ENCODE results near the gene TCEA2.
"Not testable (repeated sequence)": the region's sequence is repeated elsewhere in the genome, so short reads cannot be mapped to it uniquely, and the experiment has no call there.

The TCEA2 gene

DNA sequence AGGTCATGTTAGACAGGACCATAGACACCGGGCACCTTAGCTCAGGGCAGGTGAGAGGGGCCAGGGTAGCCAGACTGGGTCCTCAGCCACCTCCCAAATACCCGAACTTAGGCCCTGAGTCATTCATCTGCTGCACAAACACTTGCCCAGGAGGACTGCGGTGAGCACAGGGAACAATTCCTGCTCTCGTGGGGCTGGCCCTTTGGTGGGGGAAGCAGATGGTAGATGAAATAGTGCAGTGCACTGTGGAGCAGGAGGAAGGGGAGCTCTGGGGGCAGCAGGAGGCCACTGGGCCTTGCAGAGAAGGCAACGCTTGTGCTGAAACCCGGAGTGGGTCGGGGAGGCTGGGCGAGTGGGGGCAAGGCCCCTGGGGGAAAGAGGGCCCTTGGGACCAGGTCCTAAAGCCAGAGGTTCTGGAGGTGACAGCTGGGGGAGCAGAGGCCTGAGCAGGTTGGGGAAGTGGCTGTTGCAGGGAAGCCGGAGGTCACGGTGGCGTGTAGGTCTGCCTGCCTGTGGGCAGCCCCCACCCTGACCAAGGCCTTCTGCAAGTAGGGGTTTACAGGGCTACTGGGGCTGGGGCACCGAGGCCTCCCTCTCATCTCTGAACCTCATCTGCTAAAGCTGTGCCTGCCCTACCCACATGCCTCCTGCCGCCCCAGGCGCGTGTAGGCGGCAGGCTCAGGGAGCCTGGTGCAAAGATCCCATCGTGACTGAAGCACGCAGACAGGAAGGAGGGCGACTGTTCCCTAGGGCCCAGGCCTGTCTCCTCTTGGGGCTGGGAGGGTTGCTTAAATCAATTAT is 49.0 kb downstream of the TCEA2 start:
- no peak for DNase-seq

DNA sequence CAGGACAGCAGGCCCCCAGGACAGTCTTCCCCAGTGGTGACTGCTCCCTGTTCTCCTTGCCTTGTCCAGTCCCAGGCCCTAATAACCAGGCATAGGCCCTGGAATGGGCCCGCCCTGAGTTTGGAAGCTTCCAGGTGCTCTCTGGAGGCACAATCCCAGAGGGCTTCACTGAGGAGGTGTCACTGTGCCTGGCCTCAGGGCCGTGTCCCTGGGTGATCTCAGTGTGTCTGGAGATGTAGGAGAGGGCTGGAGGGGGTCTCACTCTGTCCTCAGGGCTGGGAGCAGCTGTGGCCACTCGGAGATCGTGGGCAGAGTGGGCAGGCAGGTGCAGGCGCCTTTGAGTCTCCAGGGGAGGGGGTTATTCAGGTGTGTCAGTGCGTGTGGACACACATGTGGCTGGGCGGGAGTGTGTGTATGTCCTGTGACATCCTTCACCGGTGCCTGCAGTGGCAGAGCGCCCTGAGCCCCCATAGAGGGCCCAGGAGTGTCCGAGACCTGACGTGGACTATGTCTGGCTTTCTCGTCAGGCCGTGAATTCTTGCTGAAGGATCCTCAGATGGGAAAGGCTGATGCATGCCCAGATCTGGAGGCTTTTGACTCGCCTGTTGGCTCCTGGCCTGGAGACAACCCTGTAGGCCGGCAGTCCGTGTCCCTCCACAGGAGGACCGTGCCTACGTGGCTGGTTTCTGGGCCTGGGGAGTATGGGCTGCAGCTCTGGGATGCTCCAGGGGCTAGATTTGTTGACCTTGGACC is 49.9 kb downstream of the TCEA2 start:
- DNase-seq = no peak

DNA sequence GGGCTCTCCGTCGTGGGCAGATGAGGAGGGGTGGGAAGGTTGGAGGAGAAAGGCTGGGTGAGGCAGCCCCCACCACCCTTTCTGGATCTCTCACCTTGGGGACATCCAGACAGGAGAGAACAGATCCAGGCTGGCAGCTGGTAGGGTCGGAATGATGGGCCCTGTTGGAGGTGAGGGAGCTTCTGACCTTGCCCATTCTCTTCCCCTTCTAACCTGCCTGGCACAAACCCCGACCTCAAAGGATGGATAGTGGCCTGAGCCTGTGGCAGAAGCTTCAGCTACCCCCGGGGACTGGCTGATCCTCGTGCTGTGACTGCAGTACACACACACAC is 50.4 kb downstream of the TCEA2 start:
- DNase-seq = no peak

DNA sequence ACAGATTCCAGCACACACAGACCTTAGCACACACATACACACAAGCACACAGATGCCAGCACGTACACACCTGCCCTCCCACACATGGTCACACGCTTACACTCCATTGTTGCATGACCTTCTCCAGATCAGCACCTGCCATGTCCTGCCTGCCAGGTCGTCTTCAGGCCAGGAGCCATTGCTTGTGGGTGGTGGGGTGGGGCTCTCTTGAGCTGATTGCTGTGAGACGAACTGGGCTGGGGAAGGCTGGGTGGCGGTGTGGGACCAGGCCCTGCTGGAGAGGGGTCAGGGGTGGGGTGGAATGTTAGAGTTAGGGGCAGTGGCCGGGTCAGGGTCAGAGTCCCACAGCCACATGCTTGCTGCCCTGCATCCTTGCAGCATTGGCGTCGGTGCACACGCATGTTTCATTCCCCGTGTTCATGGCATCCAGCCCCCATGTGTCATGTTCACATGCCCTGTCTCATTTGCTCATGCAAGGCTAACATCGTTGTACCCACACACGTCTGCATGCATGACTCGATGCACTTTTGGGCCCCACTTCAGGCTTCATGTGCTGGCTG is 50.9 kb downstream of the TCEA2 start:
- no peak for DNase-seq

DNA sequence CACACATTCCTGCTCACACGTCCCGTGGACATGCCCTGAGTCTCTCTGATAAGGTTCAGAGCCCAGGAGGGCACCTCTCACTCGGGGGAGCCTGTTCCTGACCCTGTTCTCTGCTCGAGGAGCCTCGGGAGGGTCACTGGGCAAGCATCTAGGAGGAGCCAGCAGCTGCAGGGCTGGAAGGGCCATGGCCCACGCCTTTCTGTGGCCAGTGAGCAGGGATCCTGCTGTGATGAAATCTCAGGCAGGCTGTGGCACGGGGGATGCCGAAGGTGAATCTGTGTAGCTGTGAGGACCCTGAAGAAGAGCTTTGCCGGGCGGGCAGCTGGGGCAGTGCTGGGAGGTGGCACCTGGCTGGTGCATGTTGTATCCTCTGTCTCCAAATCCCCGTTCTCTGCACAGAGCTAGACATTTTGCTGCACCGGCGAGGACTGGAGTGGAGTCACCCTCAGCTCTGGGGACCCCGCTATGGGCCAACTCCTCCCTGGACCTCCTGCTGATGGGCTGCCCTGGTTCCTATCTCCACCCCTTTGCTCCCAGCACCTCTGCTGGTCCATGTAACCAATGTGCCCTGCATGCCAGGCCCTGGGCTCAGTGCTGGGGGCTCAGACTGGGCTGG is 51.5 kb downstream of the TCEA2 start:
- DNase-seq = no peak

DNA sequence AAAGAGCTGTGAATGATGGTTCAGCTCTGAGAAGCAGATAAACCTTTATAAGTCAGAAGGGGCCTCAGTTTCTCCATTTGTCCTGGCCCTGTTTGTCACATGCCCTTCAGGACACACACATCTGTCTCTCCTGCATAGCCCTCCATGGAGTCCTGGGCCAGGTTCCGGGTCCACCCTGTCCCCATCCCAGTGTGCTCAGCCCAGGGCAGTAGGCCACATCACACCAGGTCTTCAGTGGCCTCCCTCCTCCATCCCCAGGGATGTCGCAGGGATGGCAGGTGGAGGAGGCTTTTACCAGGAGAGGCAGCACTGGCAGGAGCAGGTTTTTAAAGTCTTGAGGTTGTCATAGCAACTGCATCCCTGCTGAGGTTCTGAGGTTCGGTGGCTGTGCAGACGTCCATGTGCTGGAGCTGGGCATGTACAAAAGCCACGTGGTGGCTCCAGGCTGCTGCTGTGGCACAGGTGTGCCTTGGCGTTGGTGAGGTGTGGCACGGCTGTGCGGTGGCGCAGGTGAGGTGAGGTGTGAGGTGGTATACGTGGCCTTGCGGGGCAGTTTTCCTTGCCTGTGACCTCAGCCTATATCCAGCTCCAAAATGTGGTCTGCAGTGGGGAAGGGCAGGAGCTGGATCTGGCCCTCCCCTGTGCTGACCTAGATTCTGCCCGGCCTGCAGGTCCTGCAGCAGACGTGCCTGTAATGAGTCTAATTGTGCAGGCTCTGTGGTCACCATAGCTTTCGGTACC is 52.3 kb downstream of the TCEA2 start:
- DNase-seq = peak in 1 of 2 experiments; percentile 13

DNA sequence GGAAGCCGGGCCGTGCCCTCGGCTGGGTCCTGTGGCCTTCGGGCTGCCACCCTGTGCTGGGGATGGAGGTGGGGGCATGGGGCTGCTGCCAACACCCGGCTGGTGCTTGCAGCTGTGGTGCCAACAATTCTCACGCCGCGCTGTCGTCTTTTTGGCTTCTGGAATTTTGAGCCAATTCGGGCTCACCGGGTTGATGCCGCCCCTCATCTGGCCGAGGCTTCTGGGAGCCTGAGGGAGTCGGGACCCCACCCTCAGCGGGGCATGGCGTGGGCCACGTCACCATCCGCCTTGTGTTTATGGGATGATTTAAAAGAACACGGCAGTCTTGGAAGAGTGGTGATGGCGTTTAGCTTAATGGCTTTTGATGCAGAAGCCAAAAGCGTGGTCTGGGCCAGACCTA is 53.0 kb downstream of the TCEA2 start:
- DNase-seq = no peak

DNA sequence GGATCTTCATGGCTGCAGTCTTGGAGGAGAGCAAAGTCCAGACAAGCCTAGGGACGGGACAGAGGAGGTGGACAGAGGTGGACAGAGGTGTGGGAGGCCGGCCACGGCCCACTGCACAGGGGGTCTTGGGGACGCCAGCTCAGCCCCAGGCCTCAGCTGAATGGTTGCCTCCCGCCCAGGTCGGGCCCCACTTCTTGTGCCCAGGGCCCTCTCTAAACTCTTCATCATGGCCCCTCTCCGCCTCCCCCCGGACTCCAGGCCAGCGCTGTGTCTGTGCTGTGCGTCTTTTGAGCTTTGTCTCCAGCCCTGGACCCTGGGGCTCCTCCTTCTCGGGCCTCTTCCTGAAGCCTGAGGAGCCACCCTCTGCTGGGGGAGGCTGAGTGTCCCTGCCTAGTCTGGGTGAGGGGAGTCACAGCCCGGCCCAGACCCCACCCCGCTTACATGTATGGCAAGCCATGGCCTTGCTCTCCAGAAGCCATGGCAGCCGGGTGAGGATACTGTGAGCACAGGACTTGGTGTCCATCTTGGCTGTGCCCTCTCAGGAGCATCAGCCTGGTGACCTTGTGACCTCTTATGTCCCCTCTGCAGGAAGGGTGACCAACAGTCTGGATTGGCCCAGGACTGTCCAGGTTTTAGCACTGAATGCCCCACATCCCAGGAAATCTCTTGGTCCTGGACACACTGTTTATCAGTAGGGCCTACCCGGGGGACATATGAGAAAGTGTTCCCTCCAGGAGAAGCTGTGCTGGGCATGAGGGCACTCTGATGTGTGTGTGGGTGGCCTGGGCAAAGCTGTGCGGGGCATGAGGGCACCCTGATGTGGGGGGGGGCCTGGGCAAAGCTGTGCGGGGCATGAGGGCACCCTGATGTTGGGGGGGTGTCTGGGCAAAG is 53.8 kb downstream of the TCEA2 start:
- DNase-seq = no peak

DNA sequence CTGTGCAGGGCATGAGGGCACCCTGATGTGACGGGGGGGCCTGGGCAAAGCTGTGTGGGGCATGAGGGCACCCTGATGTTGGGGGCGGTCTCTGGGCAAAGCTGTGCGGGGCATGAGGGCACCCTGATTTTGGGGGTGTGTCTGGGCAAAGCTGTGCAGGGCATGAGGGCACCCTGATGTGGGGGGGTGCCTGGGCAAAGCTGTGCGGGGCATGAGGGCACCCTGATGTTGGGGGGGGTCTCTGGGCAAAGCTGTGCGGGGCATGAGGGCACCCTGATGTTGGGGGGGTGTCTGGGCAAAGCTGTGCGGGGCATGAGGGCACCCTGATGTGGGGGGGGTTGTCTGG is 54.4 kb downstream of the TCEA2 start:
- not testable (repeated sequence) for DNase-seq

DNA sequence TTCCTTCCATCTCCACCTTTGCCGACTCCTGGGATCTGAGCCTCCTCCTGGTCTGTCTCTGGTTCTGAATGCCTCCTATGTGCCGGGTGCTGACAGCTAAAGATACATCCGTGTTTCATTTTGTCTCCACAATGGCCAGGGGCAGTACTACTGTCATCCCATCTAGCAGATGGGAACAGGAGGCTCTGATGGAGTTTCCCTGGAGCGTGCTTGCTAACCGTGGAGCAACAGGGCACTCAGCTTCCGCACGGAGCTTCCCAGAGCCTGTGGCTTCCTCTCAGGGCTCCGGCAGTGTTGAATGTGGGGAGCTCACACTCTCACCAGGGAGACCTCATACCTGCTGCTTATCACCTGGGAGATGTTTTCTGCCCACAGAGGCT is 56.3 kb downstream of the TCEA2 start:
- no peak for DNase-seq

DNA sequence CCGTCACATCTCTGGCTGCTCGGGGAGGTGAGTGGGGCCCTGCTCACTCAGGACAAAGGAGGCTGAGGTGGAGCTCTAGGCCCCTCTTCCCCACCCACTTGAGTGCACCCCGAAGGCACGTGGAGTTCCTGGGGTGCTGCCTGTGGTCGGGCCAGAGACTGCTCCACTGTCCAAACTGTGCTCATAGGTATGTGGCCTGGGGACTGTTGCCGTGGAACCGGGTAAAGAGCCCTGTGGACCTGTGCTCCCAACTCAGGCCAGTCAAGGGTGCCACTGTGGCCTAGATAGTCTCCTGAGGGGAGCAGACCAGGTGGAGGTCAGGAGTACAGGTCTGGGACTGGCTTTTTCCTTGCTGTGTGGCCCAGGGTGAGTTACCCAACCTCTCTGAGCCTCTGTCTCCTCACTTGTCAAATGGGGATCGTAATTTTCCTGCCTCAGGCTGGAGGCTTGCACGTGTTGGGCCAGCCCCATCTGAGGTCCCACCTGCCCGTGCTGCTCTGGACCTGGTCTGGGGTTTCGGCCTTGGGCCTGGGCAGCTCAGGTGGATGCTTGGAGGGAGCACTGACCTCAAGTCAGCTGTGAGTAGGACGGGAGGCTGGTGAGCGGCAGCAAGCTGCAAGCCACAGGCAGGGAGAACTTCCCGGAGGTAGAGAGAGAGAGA is 56.8 kb downstream of the TCEA2 start:
- no peak for DNase-seq

DNA sequence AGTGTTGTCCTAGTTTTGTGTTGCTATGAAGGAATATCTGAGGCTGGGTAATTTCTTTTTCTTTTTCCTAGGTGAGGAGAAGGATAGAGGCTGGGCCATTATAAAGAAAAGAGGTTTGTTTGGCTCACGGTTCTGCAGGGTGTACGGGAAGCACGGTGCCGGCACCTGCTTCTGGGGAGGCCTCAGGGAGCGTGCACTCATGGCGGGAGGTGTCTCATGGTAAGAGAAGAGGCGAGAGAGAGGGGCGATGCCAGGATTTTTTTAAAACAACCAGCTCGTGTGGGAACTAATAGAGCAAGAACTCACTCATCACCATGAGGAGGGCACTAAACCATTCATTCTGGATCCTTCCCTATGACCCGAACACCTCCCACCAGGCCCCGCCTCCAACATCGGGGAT is 58.6 kb downstream of the TCEA2 start:
- no peak for DNase-seq

Measured in NCI-H2081 (cell line).